Vagina (tissue), 2 donors: Measurements from ENCODE around the gene SERPING1.

Experiments
- POLR2A ChIP-seq, 2 donors: fragments of 450-650 bp; IDR thresholded peaks; one replicate each; pipeline ENCODE4 v1.6.1; 2017; ENCODE audit warnings: antibody characterized with exemption in 2 of 2, mild to moderate bottlenecking in 2 of 2, moderate library complexity in 2 of 2
- POLR2AphosphoS5 ChIP-seq, 2 donors: sonication (generic); formaldehyde crosslinking; IDR thresholded peaks; one replicate each; pipeline ENCODE4 v1.9.0; 2017; ENCODE audit warnings: antibody characterized with exemption in 2 of 2, mild to moderate bottlenecking in 2 of 2, low read depth in 1 of 2; ENCODE audit not compliant: insufficient read depth in 1 of 2
- TF ChIP-seq, protein P1 (sequence below), 3 experiments: fragments of 450-650 bp in 2 of 3; fragments of 200-600 bp in 1 of 3; sonication (generic) in 1 of 3; IDR thresholded peaks; one replicate each; pipeline ENCODE4 v1.5.1; 2017 to 2019; ENCODE audit warnings: antibody characterized with exemption in 3 of 3, mild to moderate bottlenecking in 2 of 3, moderate library complexity in 2 of 3

DNA sequence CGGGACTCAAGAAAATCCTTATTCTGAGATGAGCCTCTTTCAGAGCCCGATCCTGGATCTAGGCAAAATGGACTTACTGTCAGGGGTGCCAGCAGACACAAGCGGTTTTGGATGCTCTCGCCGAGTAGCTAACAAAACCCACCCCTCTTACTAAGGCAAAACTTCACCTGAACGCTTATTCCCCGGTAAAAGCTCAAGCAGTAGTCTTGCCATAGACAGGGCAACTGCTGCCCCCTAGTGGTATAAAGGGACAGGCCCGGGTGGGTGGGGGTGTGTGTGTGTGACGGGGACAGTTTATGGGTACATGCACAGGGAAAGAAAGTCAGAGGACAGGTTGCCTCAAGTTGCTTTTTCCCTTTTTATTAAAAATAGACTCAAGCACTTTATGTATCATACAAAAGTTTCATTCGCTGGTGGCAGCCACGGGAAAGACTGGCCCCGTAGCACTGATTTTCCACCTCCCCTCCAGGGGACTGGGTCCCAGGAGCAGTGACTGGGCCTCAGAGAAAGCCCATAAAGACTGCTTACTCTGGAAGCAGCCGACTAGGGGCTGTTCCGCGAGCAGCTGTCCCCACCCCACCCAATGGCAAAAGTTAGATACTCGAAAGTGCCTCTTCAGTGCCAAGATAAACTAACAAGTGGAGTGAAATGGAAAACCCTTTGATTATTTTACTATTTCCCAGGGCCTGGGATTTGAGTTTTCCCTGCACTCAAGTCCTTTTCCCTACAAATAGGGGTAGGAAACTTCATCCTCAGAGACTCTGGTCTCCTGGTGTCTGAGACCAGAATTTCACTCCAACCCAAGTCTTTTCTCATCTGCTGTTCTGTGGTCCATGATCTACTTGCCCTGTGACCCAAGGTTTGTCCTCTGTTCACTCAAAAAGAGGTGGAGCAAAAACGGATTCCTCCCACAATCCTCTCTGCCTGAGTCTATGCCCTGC is 47.5 kb downstream of the SERPING1 start:
- TF ChIP-seq, protein P1, sequence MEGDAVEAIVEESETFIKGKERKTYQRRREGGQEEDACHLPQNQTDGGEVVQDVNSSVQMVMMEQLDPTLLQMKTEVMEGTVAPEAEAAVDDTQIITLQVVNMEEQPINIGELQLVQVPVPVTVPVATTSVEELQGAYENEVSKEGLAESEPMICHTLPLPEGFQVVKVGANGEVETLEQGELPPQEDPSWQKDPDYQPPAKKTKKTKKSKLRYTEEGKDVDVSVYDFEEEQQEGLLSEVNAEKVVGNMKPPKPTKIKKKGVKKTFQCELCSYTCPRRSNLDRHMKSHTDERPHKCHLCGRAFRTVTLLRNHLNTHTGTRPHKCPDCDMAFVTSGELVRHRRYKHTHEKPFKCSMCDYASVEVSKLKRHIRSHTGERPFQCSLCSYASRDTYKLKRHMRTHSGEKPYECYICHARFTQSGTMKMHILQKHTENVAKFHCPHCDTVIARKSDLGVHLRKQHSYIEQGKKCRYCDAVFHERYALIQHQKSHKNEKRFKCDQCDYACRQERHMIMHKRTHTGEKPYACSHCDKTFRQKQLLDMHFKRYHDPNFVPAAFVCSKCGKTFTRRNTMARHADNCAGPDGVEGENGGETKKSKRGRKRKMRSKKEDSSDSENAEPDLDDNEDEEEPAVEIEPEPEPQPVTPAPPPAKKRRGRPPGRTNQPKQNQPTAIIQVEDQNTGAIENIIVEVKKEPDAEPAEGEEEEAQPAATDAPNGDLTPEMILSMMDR (IDR thresholded peaks at IDR 0.05): peak; percentile 57 to 83 (median 65)
- TF ChIP-seq POLR2AphosphoS5 (IDR thresholded peaks at IDR 0.05; ENCODE audit: insufficient read depth in 1 of 2, low read depth in 1 of 2): peak in 1 of 2 donors; percentile 13
- no peak for TF ChIP-seq POLR2A (IDR thresholded peaks at IDR 0.05)
